DOHH2 (cell line): ENCODE measurements around the gene SF3B3.

Source experiments
- H3F3A ChIP-seq: fragments of 200-600 bp; sonication (generic), shearing (Covaris generic); 2 replicates; pipeline ENCODE4 v1.6.0; 2016; ENCODE audit warnings: antibody characterized with exemption, mild to moderate bottlenecking; ENCODE audit not compliant: control insufficient read depth, insufficient read depth
- H3K27ac ChIP-seq: fragments of 200-600 bp; sonication (generic); 2 replicates; pipeline ENCODE4 v1.5.1; 2014; ENCODE audit warnings: low read depth, mild to moderate bottlenecking, low read length, moderate library complexity
- H3K27me3 ChIP-seq: fragments of 200-600 bp; sonication (generic); 2 replicates; pipeline ENCODE4 v1.6.1; 2014; ENCODE audit warnings: mild to moderate bottlenecking, low read length, mixed read lengths; ENCODE audit not compliant: control insufficient read depth
- H3K36me3 ChIP-seq: fragments of 200-600 bp; sonication (generic); 2 replicates; pipeline ENCODE4 v1.6.1; 2014; ENCODE audit warnings: mild to moderate bottlenecking, low read length, moderate library complexity, mixed read lengths; ENCODE audit not compliant: control insufficient read depth
- H3K4me1 ChIP-seq: fragments of 200-600 bp; sonication (generic); 2 replicates; pipeline ENCODE4 v1.6.1; 2014; ENCODE audit warnings: mild to moderate bottlenecking, low read length, mixed read lengths; ENCODE audit not compliant: control insufficient read depth
- H3K4me2 ChIP-seq: fragments of 200-600 bp; sonication (generic); 2 replicates; pipeline ENCODE4 v1.6.0; 2014; ENCODE audit warnings: mild to moderate bottlenecking, low read length, moderate library complexity
- H3K4me3 ChIP-seq: fragments of 200-600 bp; sonication (generic); 2 replicates; pipeline ENCODE4 v1.5.1; 2014; ENCODE audit warnings: mild to moderate bottlenecking, low read length, mixed read lengths
- H3K79me2 ChIP-seq: fragments of 200-600 bp; sonication (generic); 2 replicates; pipeline ENCODE4 v1.6.1; 2014; ENCODE audit warnings: mild to moderate bottlenecking, low read length, mixed read lengths; ENCODE audit not compliant: control insufficient read depth
- H3K9me2 ChIP-seq: fragments of 200-600 bp; sonication (generic); replicated peaks from 2 replicates; pipeline ENCODE4 v1.6.1; 2014; ENCODE audit warnings: mild to moderate bottlenecking, low read length, mixed read lengths; ENCODE audit not compliant: control insufficient read depth
- H3K9me3 ChIP-seq: fragments of 200-600 bp; sonication (generic); 2 replicates; pipeline ENCODE4 v1.6.1; 2014; ENCODE audit warnings: antibody characterized with exemption, low read length, mixed read lengths; ENCODE audit not compliant: control insufficient read depth, insufficient read depth
- H4K20me1 ChIP-seq: fragments of 200-600 bp; sonication (generic); 2 replicates; pipeline ENCODE4 v1.6.0; 2014; ENCODE audit warnings: low read depth, mild to moderate bottlenecking, antibody characterized with exemption, low read length, moderate library complexity; ENCODE audit not compliant: control insufficient read depth, insufficient read depth
- CTCF ChIP-seq: fragments of 200-600 bp; sonication (generic); IDR thresholded peaks from one replicate; pipeline ENCODE4 v1.5.1; 2014; ENCODE audit warnings: antibody characterized with exemption, mild to moderate bottlenecking, low read depth, low read length; ENCODE audit not compliant: poor library complexity, severe bottlenecking
- EZH2phosphoT487 ChIP-seq: fragments of 200-600 bp; sonication (generic); IDR thresholded peaks from 2 replicates; pipeline ENCODE4 v1.6.1; 2017; ENCODE audit warnings: borderline replicate concordance, mild to moderate bottlenecking, antibody characterized with exemption, low read length, moderate library complexity, mixed read lengths

Gene SF3B3

GRCh38 chr16:70594569-70594968, 71.0 kb downstream of the SF3B3 start:
- no peaks in the 10 kb centered on the region for H3K36me3 ChIP-seq
- H3K4me3 ChIP-seq = no peak overlapping the region
- no peaks in the 10 kb centered on the region for H3K4me1 ChIP-seq
- no peak overlapping the region for H3K27ac ChIP-seq
- H3F3A ChIP-seq = no peaks in the 10 kb centered on the region
- no peaks in the 10 kb centered on the region for H3K79me2 ChIP-seq
- TF ChIP-seq CTCF (no peak), EZH2phosphoT487 (no peak)
- no peaks in the 10 kb centered on the region for H4K20me1 ChIP-seq
- no peaks in the 10 kb centered on the region; the same call in 1 of the 2 replicates for H3K27me3 ChIP-seq
- no peaks in the 10 kb centered on the region for H3K9me3 ChIP-seq
- H3K4me2 ChIP-seq = no peak overlapping the region
- H3K9me2 ChIP-seq = no peaks in the 10 kb centered on the region

- no peaks in the 10 kb centered on the region for H3F3A ChIP-seq
- H3K4me2 ChIP-seq = no peak overlapping the region
- no peaks in the 10 kb centered on the region for H3K36me3 ChIP-seq
- H3K9me2 ChIP-seq = no peaks in the 10 kb centered on the region
- peaks cover 5% of the 10 kb centered on the region; the same call in 1 of the 2 replicates for H3K27me3 ChIP-seq
- no peak for TF ChIP-seq EZH2phosphoT487
- TF ChIP-seq CTCF = no peak
- H3K9me3 ChIP-seq = no peaks in the 10 kb centered on the region
- no peak overlapping the region for H3K4me3 ChIP-seq
- H3K27ac ChIP-seq = no peak overlapping the region
- H3K4me1 ChIP-seq = no peaks in the 10 kb centered on the region
- H4K20me1 ChIP-seq = no peaks in the 10 kb centered on the region
- H3K79me2 ChIP-seq = no peaks in the 10 kb centered on the region
Measured at GRCh38 chr16:70597135-70597835, 73.7 kb downstream of the SF3B3 start.

GRCh38 chr16:70598937-70599503, 75.4 kb downstream of the SF3B3 start:
- Histone ChIP-seq H3K36me3 (no peaks in the 10 kb centered on the region), H3K27ac (no peak overlapping the region), H3F3A (no peaks in the 10 kb centered on the region), H3K4me3 (no peak overlapping the region), H3K4me2 (no peak overlapping the region), H3K9me3 (no peaks in the 10 kb centered on the region), H4K20me1 (no peaks in the 10 kb centered on the region), H3K27me3 (peaks cover 5% of the 10 kb centered on the region; the same call in 1 of the 2 replicates), H3K9me2 (no peaks in the 10 kb centered on the region), H3K4me1 (no peaks in the 10 kb centered on the region), H3K79me2 (no peaks in the 10 kb centered on the region)
- no peak for TF ChIP-seq CTCF
- TF ChIP-seq EZH2phosphoT487 = no peak
